ENCODE results near the gene NR1H2. TPM values are rescaled to one million over a fixed set of nuclear protein-coding genes. Genes with fewer than 3 reads are reported as not detected.

NR1H2 gene
- total and polyA plus RNA-seq, 4 donors = 30.4 to 58.1 (median 33.7) TPM

DNA sequence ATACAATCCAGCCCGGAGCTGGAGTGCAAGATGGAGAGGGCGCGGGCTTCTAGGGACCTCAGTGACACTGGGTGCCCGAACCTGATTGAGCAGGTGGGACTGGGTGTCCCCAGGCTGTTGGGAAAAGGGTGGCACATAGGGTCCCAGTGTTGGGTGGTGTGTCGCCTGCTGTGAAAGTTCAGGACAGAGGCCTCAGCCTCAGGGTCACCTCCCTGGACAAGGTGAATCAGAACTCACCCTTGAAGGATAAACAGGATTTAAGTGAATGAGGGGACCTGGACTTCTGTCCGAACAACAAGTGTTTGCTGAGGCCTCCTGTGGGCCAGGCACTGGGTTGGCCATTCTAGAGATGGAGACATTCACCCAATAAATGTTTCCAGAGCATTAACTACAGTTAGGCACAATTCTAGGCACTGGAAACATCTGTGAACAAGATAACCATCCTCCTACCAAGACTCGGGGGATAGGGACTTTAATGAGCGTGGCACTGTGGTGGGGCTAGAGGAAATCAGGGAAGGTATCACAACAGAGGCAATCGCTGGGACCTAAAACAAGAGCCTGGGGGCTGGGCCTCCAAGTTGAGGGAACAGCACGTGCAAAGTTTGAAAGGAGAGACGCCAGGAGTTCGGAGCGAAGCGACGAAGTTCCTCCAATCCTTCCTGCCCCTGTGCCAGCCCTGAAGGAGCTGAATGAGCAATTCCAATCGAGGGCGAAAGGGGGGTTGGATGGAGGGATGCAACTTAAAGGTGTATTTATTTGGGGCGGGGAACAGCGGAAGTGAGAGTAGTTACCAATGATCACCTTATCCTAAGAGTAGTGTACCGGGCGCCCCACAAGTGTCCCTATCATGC lies 7.0 kb downstream of the NR1H2 start:
- H3K36me3 ChIP-seq (ENCODE audit: control insufficient read depth in 4 of 4, insufficient read depth in 3 of 4, low read depth in 1 of 4, low read length in 3 of 4) = peaks cover 10 to 42% (median 25%) of the 10 kb centered on the region in 4 donors
- no peaks in the 10 kb centered on the region for H3K9me3 ChIP-seq (ENCODE audit: control insufficient read depth in 4 of 4, low read length in 3 of 4)
- 63% methylated on average over 21 of the region's 21 CpGs for whole genome bisulfite sequencing
- TF ChIP-seq HNF4G (IDR thresholded peaks at IDR 0.05) = no peak
- no peak for TF ChIP-seq HNF4A (conservative IDR thresholded peaks at IDR 0.05)
- TF ChIP-seq FOXA1 (IDR thresholded peaks at IDR 0.05) = no peak
- TF ChIP-seq FOXA2 (IDR thresholded peaks at IDR 0.05) = no peak
- TF ChIP-seq, protein P1, sequence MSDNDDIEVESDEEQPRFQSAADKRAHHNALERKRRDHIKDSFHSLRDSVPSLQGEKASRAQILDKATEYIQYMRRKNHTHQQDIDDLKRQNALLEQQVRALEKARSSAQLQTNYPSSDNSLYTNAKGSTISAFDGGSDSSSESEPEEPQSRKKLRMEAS (IDR thresholded peaks at IDR 0.05) = no peak
- TF ChIP-seq TAF1 (conservative IDR thresholded peaks at IDR 0.05) = no peak
- TF ChIP-seq JUND (IDR thresholded peaks at IDR 0.05) = no peak
- no peak for TF ChIP-seq SP1 (IDR thresholded peaks at IDR 0.05)
- TF ChIP-seq CTCF (IDR thresholded peaks at IDR 0.05; ENCODE audit: low read depth, low read length, missing input control) = no peak
- TF ChIP-seq ATF3 (IDR thresholded peaks at IDR 0.05) = no peak
- no peak for TF ChIP-seq ZBTB33 (IDR thresholded peaks at IDR 0.05)
- no peak for TF ChIP-seq RAD21 (IDR thresholded peaks at IDR 0.05)
- no peak for TF ChIP-seq GABPA (IDR thresholded peaks at IDR 0.05 in 1 of 2, conservative IDR thresholded peaks at IDR 0.05 in 1 of 2)
- no peak for TF ChIP-seq YY1 (IDR thresholded peaks at IDR 0.05)
- TF ChIP-seq, protein P2, sequence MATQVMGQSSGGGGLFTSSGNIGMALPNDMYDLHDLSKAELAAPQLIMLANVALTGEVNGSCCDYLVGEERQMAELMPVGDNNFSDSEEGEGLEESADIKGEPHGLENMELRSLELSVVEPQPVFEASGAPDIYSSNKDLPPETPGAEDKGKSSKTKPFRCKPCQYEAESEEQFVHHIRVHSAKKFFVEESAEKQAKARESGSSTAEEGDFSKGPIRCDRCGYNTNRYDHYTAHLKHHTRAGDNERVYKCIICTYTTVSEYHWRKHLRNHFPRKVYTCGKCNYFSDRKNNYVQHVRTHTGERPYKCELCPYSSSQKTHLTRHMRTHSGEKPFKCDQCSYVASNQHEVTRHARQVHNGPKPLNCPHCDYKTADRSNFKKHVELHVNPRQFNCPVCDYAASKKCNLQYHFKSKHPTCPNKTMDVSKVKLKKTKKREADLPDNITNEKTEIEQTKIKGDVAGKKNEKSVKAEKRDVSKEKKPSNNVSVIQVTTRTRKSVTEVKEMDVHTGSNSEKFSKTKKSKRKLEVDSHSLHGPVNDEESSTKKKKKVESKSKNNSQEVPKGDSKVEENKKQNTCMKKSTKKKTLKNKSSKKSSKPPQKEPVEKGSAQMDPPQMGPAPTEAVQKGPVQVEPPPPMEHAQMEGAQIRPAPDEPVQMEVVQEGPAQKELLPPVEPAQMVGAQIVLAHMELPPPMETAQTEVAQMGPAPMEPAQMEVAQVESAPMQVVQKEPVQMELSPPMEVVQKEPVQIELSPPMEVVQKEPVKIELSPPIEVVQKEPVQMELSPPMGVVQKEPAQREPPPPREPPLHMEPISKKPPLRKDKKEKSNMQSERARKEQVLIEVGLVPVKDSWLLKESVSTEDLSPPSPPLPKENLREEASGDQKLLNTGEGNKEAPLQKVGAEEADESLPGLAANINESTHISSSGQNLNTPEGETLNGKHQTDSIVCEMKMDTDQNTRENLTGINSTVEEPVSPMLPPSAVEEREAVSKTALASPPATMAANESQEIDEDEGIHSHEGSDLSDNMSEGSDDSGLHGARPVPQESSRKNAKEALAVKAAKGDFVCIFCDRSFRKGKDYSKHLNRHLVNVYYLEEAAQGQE (IDR thresholded peaks at IDR 0.05) = no peak
- TF ChIP-seq RXRA (IDR thresholded peaks at IDR 0.05) = no peak
- TF ChIP-seq EGR1 (IDR thresholded peaks at IDR 0.05; ENCODE audit: low read depth in 2 of 2) = no peak
- TF ChIP-seq NR2F2 (IDR thresholded peaks at IDR 0.05) = no peak
- peak overlapping the region; percentile 18 to 46 (median 36) for H3K4me3 ChIP-seq (ENCODE audit: low read depth in 1 of 3, low read length in 3 of 3)
- peak; percentile 43 for DNase-seq (ENCODE audit: low spot score)
- H3K9ac ChIP-seq (ENCODE audit: low read depth in 1 of 2, low read length in 2 of 2) = peak overlapping the region in 1 of 2 donors; percentile 25
- H3K27me3 ChIP-seq (ENCODE audit: control insufficient read depth in 4 of 4, insufficient read depth in 4 of 4, low read length in 3 of 4) = no peaks in the 10 kb centered on the region
- H3K27ac ChIP-seq (ENCODE audit: low read depth in 1 of 2, low read length in 2 of 2) = peak overlapping the region; percentile 75 to 78
- H3K4me1 ChIP-seq (ENCODE audit: control insufficient read depth in 4 of 4, insufficient read depth in 4 of 4, low read length in 3 of 4) = peaks cover 0 to 12% (median 10%) of the 10 kb centered on the region in 4 donors
